Astrocyte of the cerebellum (primary cell): ENCODE results near the gene MARCHF10.
A peak's percentile ranks its signal among the peaks of the same experiment; 100 is the strongest.

Source experiments
- DNase-seq: peaks from one replicate; pipeline ENCODE4 v3.0.0-alpha.2; 2011; ENCODE audit warnings: low read depth
- H3K4me3 ChIP-seq: 2 replicates; pipeline ENCODE4 v1.5.1; 2011; ENCODE audit warnings: mild to moderate bottlenecking, low read depth, low read length, moderate library complexity
- in situ Hi-C: cut with HindIII; loops from 2 replicates; pipeline ENCODE4 v1.10.0; 2017; ENCODE audit warnings: low sequenced_read_pairs
- TF ChIP-seq, protein P1 (sequence below): IDR thresholded peaks from 2 replicates; pipeline ENCODE4 v1.5.1; 2012; ENCODE audit warnings: low read length, low read depth, moderate library complexity, mild to moderate bottlenecking; ENCODE audit errors: missing control alignments

The MARCHF10 gene

DNA sequence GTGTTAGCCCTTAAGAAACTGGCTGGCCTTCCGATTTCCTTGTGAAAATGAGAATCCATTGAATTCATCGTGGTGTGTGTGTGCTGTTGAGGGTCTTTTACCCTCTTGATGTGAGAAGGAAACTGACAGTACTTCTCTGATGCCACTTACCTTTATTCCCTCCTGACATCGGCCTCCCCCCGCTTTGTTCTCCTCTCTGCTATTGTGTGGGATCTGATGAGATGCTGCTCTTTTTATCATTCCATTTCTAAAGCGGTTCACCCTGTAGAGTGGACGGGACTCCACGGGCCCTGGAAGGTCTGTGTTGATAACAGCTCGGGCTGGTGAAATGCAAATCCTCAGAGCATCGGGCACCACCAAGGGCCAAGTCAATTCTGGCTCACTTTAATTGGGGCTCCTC is 69.8 kb downstream of the MARCHF10 start:
- no peak for DNase-seq
- TF ChIP-seq, protein P1, sequence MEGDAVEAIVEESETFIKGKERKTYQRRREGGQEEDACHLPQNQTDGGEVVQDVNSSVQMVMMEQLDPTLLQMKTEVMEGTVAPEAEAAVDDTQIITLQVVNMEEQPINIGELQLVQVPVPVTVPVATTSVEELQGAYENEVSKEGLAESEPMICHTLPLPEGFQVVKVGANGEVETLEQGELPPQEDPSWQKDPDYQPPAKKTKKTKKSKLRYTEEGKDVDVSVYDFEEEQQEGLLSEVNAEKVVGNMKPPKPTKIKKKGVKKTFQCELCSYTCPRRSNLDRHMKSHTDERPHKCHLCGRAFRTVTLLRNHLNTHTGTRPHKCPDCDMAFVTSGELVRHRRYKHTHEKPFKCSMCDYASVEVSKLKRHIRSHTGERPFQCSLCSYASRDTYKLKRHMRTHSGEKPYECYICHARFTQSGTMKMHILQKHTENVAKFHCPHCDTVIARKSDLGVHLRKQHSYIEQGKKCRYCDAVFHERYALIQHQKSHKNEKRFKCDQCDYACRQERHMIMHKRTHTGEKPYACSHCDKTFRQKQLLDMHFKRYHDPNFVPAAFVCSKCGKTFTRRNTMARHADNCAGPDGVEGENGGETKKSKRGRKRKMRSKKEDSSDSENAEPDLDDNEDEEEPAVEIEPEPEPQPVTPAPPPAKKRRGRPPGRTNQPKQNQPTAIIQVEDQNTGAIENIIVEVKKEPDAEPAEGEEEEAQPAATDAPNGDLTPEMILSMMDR = no peak
- in situ Hi-C loops = no loop called here
- no peak overlapping the region for H3K4me3 ChIP-seq

DNA sequence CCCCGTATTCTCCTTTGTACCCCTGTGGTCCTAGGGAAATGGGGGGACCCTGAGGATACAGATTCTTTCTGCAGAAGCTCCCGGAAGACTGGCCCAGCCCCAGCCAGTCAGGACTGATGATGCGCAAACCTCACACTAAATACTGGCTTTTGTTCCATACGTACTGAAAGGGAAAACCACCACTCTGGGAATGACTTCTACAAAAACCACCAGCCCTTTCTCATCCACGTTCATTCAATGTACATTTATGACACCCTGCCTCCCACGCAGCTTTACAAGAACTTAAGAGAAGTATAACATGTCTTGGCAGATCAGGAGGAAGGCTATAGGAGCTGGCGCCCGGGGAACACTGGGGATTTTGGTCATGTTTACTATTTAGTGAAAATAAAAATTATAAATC is 70.6 kb downstream of the MARCHF10 start:
- no peak overlapping the region for H3K4me3 ChIP-seq
- no peak for DNase-seq
- TF ChIP-seq, protein P1 = no peak
- in situ Hi-C loops = no loop called here

DNA sequence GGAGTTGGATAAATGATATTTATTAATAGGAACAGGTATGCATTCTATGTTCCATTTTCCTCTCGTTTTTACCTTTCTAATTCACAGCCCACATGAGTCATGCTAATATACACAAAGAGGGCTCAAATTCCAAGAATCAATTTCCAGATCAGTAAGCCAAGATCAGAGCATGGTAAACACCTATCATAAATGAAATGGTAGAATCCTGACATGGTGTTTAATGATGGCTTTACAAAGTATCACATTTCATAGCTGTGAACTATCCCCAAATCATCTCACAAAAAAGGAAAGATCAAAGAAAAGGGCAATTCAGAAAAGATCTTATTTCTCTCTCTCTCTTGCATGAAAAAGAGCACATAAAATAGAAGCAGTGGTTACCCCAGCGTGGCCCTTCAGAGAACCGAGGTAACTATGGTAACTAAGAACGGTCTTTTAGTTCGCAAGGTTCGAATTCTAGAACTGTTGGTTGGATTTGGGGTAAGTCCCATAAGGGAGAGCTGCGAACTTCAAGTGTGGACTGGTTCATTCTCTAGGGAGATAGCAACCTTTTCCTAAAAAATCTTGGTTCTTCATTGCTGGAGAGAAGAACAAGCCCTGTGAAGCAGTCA is 73.0 kb downstream of the MARCHF10 start:
- no peak overlapping the region for H3K4me3 ChIP-seq
- DNase-seq = no peak
- in situ Hi-C loops = no loop called here
- TF ChIP-seq, protein P1 = no peak

DNA sequence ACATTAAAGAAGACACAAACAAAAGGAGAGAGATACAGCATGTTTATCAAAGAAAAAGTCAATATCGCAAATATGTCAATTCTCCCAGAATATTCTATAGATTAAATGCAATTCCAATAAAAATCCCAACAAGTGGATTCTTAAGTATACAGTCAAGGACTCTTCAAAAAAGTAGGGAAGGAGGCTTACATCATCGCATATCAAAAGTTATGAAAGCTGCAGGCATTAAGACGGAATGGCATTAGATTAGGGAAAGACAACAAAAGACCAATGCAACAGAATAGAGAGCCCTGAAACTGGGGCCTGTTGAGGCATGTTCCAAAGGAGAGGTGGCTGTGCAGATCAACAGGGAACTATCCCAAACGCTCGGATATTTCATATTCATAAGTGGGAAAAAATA is 76.0 kb downstream of the MARCHF10 start:
- no peak overlapping the region for H3K4me3 ChIP-seq
- no peak for DNase-seq
- in situ Hi-C loops = no loop called here
- TF ChIP-seq, protein P1 = no peak

DNA sequence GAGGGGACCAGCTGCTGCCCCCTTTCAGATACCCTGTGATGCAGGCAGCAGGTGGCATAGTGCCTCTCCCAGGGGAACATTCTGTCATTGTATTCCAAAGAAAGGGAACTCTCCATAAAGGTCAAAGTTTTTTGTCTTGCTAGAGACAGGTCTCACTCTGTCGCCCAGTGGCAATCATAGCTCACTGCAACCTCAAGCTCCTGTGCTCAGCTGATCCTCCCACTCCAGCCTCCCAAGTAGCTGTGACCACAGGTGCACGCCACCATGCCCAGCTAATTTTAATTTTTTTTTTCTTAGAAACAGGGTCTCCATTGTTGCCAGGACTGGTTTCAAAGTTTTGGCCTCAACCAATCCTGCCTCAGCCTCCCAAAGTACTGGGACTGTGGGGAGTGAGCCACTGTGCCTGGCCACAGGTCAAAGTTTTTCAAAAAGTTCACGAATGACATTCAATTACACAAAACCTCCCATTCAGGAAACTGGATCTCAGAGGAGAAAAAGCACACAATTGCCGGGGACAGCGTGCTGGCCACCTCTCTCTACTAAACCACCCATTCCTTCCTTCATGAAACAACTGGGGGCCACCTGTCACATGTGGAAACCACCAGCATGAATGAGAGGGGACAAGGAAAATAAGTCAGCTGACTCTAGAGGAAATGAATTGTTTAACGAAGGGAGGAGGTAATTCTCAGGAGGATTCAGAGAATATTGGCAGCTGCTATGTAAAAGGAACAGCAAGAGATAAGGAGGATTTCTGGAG is 80.0 kb downstream of the MARCHF10 start:
- in situ Hi-C loops = no loop called here
- no peak for DNase-seq
- TF ChIP-seq, protein P1 = peak; percentile 4
- H3K4me3 ChIP-seq = no peak overlapping the region

DNA sequence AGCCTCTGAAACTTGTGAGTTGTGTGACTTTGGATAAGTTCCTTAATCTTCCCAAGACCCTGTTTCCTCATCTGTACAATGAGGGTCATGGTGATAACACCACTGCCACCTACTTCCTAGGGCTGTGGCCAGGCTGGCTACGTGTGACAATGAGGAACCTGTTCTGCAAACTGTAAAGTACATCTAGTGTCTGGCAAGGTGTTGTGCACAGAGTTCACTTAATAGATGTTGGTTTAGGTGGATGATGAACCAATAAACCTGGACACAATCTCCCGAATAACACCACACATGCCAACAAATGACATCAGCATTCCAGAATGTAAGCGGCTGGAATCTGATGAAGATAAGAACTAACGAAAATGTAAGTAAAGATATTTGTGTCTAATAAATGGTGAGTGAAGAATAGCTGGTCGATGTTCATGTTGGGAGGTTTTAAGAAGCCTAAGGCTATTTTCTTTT is 82.3 kb downstream of the MARCHF10 start:
- in situ Hi-C loops = no loop called here
- TF ChIP-seq, protein P1 = no peak
- H3K4me3 ChIP-seq = no peak overlapping the region
- no peak for DNase-seq
